MV-4-11 (cell line): ENCODE data around the gene PDZRN3.
A peak's percentile ranks its signal among the peaks of the same experiment; 100 is the strongest.

Source experiments
- DNase-seq: peaks from one replicate; lab custom pipeline; 2025; lab: John Stamatoyannopoulos, UW

The PDZRN3 gene

GRCh38 chr3:73622091-73622805 is 2.5 kb downstream of the PDZRN3 start:
- no peak for DNase-seq

- no peak for DNase-seq
These were observed 3.4 kb downstream of the PDZRN3 start for GRCh38 chr3:73621388-73621787.

DNA sequence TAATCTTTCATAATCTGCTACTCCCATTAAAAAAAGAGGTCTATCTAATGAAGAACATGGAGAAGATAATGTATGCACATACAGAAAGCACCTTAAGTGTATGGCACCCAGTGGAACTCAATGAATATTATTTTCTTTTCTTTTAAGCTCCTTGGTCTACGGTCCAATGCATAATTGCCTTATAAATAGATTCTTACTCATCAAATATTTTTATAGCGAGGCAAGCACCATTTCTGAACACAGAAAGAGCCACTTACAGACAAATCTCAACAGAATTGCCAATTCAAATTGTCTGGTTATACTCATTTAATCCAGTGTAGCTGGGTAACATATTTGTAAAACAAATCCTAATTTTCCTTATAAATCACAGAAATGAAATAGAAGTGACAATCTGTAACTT is 6.3 kb downstream of the PDZRN3 start:
- no peak for DNase-seq

GRCh38 chr3:73616056-73616455 is 8.7 kb downstream of the PDZRN3 start:
- no peak for DNase-seq

DNA sequence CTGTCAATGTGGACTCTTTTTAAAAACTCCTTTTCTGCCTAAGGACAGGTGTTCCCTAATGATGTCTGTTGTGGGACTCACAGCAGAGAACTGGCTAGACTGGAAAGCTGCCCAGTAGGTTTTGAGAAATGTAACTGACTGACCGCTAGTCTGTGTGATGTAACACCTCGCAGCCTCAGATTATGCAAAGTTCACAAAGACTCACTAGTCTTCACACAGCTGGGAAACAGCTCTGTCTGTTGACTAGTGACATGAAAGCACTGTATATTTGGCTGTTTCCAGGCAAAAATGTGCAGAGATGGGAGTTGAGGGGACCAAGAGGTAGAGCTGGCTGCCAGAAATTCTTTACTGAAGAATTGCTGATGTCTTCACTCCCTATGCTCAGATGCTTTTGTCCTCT is 10.3 kb downstream of the PDZRN3 start:
- peak; percentile 2 for DNase-seq

GRCh38 chr3:73611176-73611575 is 13.6 kb downstream of the PDZRN3 start:
- no peak for DNase-seq

DNA sequence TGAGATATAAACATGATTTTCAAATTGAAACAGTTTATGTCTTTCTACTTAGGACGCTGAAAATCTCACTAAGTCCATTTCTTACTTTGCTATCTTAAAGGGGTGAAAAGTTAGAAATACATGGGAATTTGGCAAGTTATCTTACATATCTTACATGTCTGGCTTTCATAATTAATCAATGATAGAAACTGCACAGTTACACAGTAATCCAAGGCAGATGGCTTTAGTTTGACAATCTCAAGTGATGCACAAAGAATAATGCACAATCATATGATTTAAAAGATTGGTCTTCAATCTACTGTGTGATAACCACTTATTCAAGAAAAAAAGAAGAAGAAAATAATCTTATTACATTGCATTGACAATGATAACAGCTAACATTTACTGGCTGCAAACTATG is 14.2 kb downstream of the PDZRN3 start:
- DNase-seq, result no peak

GRCh38 chr3:73609655-73610054 is 15.1 kb downstream of the PDZRN3 start:
- no peak for DNase-seq

- DNase-seq, result no peak
These were observed 15.5 kb downstream of the PDZRN3 start for GRCh38 chr3:73609315-73609641.

DNA sequence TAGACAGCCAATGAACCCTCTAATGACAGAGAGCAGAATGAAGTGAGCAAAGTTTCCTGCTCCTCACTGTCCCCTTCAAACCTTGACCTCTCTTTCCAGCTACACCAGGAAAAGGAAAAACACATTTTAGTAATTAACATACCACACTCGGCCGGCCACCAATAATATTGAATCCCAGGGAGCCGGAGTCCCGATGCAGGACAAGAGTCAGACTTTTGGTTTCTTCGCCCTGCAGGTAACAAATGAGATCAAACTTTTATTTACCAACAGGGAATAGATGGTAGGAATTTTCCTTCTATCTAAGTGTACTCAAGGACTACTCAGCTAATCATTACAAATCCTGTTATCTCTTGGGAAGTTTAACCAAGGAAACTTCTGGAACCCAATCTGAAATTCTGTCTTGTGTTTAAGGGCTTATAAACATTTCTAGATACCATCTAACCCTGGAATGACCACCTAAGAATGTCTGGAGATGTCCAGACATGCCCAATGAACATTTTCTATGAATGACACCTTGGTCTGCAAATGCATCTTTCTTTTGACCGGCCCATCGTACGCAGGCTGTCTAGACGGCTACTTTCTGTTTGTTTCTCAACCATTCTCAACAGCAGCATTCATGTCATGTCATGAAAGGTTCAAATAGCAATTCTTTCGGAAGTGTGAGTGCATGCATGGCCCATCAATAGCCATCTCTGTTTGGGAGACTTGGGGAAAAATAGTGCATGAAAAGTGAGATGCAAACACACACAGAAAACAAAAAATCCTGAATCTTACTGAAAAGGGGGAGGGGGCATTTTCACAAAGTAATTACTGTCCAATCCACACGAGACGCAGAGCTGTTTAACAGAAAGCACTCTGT is 16.1 kb downstream of the PDZRN3 start:
- no peak for DNase-seq

- DNase-seq, result no peak
These were observed 18.9 kb downstream of the PDZRN3 start for GRCh38 chr3:73605861-73606260.

DNA sequence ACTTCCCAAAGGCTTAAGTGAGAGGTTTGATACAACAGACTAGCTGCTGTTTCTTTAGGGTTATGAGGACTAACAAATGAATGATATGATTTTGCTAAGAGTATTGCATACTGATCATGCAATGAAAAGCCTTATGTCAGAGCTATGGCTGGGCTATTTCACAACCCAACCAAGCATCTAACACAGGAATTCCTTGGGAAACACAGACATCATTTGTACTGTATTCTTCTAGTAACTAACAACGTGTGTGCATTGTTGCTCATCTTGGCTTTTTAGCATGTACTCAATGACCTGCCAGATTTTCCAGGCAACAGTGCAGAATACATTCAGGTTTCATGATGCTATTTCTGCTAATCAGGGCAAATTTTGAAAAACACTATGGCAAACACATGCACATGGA is 19.3 kb downstream of the PDZRN3 start:
- no peak for DNase-seq

- DNase-seq, result no peak
These were observed 20.3 kb downstream of the PDZRN3 start for GRCh38 chr3:73604451-73604850.

DNA sequence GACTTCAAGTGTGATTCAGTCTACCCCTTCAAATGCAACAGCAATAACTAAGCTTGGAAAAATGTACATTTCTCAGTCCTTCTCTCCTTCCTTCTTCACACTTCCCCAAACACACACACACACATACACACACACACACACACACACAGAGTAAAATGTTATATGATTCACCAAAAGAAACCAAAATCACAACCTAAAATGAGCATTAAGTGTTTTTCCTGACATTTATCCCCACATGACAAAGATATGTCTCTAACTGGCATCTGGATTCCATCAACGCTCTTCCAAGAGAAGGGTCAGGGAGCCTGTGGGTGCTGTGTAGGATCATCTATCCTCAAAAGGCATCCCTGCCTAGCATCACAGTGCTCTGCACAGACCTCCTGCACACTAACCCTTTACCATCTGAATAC is 21.0 kb downstream of the PDZRN3 start:
- no peak for DNase-seq

DNA sequence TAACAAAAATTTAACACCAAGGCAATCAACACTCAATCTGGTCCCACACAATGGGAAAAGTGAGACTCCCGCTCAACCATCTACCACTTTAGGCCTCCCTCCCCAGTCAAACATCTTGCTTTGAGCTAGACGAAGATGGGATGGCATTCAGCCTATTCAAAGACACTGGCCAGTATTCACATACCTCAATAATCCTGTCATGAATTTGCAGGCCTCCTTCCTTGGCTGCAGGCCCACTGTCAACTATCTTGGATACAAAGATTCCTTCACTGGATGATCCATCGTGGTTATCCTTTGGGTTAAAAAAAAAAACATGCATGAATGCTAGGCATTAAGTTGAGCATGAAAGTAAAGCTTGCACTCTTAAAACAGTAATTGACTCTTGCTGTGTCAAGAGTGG is 22.6 kb downstream of the PDZRN3 start:
- no peak for DNase-seq

- no peak for DNase-seq
These were observed 23.3 kb downstream of the PDZRN3 start for GRCh38 chr3:73601481-73601880.

GRCh38 chr3:73601011-73601410 is 23.7 kb downstream of the PDZRN3 start:
- no peak for DNase-seq

DNA sequence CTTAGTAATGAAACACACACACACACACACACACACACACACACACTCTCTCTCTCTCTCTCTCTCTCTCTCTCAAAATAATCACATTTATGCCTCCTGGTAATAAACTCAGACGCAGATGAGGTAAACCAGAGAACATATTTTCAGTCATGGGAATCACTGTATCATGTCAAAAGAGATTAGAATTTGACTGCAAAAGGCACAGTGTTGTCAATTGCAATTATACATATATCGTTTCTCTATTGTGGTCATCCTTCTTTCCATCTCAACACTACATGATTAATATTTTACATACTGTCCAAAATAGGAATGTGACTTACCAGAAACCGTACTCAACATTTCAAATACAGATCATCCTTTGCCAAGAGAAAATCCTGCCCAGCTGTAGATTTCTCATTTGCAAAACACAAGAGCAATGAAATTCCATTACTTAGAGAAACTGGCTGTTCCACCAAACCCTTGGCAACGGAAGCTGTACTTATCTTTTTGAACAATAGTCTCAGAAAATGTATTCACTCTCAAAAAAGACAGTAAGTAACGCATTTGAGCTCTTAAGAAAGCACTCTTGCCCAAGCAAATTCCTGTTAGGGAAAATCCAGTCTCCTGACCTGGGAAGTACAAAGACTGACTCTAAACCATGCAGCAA is 24.3 kb downstream of the PDZRN3 start:
- no peak for DNase-seq

GRCh38 chr3:73599605-73600004 is 25.1 kb downstream of the PDZRN3 start:
- no peak for DNase-seq

- DNase-seq, result no peak
These were observed 27.3 kb downstream of the PDZRN3 start for GRCh38 chr3:73597476-73597875.

- DNase-seq, result no peak
These were observed 32.3 kb downstream of the PDZRN3 start for GRCh38 chr3:73592154-73593144.

- DNase-seq, result no peak
These were observed 33.4 kb downstream of the PDZRN3 start for GRCh38 chr3:73591286-73591800.
